Liver (tissue), 3 donors: Measurements from ENCODE around the gene ZBTB11.

Experiments
- FOXA2 ChIP-seq: IDR thresholded peaks from 2 replicates; pipeline ENCODE4 v1.6.1; 2016; ENCODE audit warnings: antibody characterized with exemption
- GABPA ChIP-seq, 2 donors: IDR thresholded peaks in 1 of 2; conservative IDR thresholded peaks in 1 of 2; 2 replicates each; pipeline ENCODE4 v1.6.1; 2016; ENCODE audit warnings: antibody characterized with exemption in 2 of 2, mild to moderate bottlenecking in 1 of 2, moderate library complexity in 1 of 2
- HNF4G ChIP-seq: IDR thresholded peaks from 2 replicates; pipeline ENCODE4 v1.6.1; 2016; ENCODE audit warnings: antibody characterized with exemption
- JUND ChIP-seq, 2 donors: IDR thresholded peaks; 2 replicates each; pipeline ENCODE4 v1.6.1; 2016; ENCODE audit warnings: antibody characterized with exemption in 2 of 2
- RAD21 ChIP-seq, 2 donors: IDR thresholded peaks; 2 replicates each; pipeline ENCODE4 v1.6.1; 2016; ENCODE audit warnings: antibody characterized with exemption in 2 of 2, mild to moderate bottlenecking in 2 of 2
- REST ChIP-seq: IDR thresholded peaks from 2 replicates; pipeline ENCODE4 v1.6.1; 2016; ENCODE audit warnings: antibody characterized with exemption, mild to moderate bottlenecking
- RXRA ChIP-seq, 2 donors: IDR thresholded peaks; 2 replicates each; pipeline ENCODE4 v1.6.1; 2017 to 2018; ENCODE audit warnings: antibody characterized with exemption in 2 of 2, mild to moderate bottlenecking in 1 of 2
- SP1 ChIP-seq: IDR thresholded peaks from 2 replicates; pipeline ENCODE4 v1.6.1; 2018; ENCODE audit warnings: antibody characterized with exemption, mild to moderate bottlenecking
- TAF1 ChIP-seq: conservative IDR thresholded peaks from 2 replicates; pipeline ENCODE4 v1.6.1; 2016; ENCODE audit warnings: antibody characterized with exemption, mild to moderate bottlenecking
- YY1 ChIP-seq: IDR thresholded peaks from 2 replicates; pipeline ENCODE4 v1.6.1; 2016; ENCODE audit warnings: antibody characterized with exemption, mild to moderate bottlenecking
- ZBTB33 ChIP-seq: IDR thresholded peaks from 2 replicates; pipeline ENCODE4 v1.6.1; 2016; ENCODE audit warnings: antibody characterized with exemption
- TF ChIP-seq, protein P1 (sequence below): fragments of 150-350 bp; IDR thresholded peaks from 2 replicates; pipeline ENCODE4 v1.5.1; 2017; ENCODE audit warnings: improper control_type of control experiment, low read depth, low read length; ENCODE audit not compliant: missing input control
- TF ChIP-seq, protein P2 (sequence below): IDR thresholded peaks from 2 replicates; pipeline ENCODE4 v1.6.1; 2016; ENCODE audit warnings: antibody characterized with exemption
- TF ChIP-seq, protein P3 (sequence below): IDR thresholded peaks from 2 replicates; pipeline ENCODE4 v1.6.1; 2016; ENCODE audit warnings: antibody characterized with exemption
- donor health status: healthy.
- donor health status: healthy.

- TF ChIP-seq, protein P1, sequence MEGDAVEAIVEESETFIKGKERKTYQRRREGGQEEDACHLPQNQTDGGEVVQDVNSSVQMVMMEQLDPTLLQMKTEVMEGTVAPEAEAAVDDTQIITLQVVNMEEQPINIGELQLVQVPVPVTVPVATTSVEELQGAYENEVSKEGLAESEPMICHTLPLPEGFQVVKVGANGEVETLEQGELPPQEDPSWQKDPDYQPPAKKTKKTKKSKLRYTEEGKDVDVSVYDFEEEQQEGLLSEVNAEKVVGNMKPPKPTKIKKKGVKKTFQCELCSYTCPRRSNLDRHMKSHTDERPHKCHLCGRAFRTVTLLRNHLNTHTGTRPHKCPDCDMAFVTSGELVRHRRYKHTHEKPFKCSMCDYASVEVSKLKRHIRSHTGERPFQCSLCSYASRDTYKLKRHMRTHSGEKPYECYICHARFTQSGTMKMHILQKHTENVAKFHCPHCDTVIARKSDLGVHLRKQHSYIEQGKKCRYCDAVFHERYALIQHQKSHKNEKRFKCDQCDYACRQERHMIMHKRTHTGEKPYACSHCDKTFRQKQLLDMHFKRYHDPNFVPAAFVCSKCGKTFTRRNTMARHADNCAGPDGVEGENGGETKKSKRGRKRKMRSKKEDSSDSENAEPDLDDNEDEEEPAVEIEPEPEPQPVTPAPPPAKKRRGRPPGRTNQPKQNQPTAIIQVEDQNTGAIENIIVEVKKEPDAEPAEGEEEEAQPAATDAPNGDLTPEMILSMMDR = no peak
- no peak for TF ChIP-seq TAF1
- no peak for TF ChIP-seq REST
- TF ChIP-seq GABPA (IDR thresholded peaks at IDR 0.05 in 1 of 2, conservative IDR thresholded peaks at IDR 0.05 in 1 of 2) = no peak
- TF ChIP-seq, protein P2, sequence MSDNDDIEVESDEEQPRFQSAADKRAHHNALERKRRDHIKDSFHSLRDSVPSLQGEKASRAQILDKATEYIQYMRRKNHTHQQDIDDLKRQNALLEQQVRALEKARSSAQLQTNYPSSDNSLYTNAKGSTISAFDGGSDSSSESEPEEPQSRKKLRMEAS = no peak
- TF ChIP-seq SP1 = no peak
- TF ChIP-seq JUND (IDR thresholded peaks at IDR 0.05) = no peak
- no peak for TF ChIP-seq ZBTB33
- TF ChIP-seq, protein P3, sequence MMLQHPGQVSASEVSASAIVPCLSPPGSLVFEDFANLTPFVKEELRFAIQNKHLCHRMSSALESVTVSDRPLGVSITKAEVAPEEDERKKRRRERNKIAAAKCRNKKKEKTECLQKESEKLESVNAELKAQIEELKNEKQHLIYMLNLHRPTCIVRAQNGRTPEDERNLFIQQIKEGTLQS = no peak
- no peak for TF ChIP-seq RXRA (IDR thresholded peaks at IDR 0.05)
- no peak for TF ChIP-seq YY1
- no peak for TF ChIP-seq RAD21 (IDR thresholded peaks at IDR 0.05)
- TF ChIP-seq FOXA2 = no peak
- no peak for TF ChIP-seq HNF4G
These were observed 57.2 kb downstream of the ZBTB11 start for GRCh38 chr3:101619734-101620133.
